Coronary artery (tissue), 2 donors: Measurements from ENCODE around the gene PTPRQ.
"Not testable (repeated sequence)": the region's sequence is repeated elsewhere in the genome, so short reads cannot be mapped to it uniquely, and the experiment has no call there.

Experiments used
- DNase-seq: peaks from one replicate; pipeline ENCODE4 v3.0.0-alpha.2; 2017; ENCODE audit warnings: low spot score
- H3K27ac ChIP-seq, 2 donors: fragments of 200-600 bp; sonication (generic); one replicate each; pipeline ENCODE4 v1.5.1; 2016 to 2019
- H3K4me3 ChIP-seq: fragments of 200-600 bp; sonication (generic); 2 replicates; pipeline ENCODE4 v1.5.1; 2016; ENCODE audit warnings: mild to moderate bottlenecking, moderate library complexity
- CTCF ChIP-seq: fragments of 200-600 bp; sonication (generic); IDR thresholded peaks from one replicate; pipeline ENCODE4 v1.5.1; 2019; ENCODE audit warnings: antibody characterized with exemption

The PTPRQ gene

GRCh38 chr12:80470403-80470802, 26.4 kb downstream of the PTPRQ start:
- Histone ChIP-seq H3K4me3 (no peak overlapping the region), H3K27ac (no peak overlapping the region)
- no peak for TF ChIP-seq CTCF
- no peak for DNase-seq

GRCh38 chr12:80472236-80472635, 28.2 kb downstream of the PTPRQ start:
- DNase-seq, result no peak
- TF ChIP-seq CTCF, result no peak

GRCh38 chr12:80472911-80473500, 29.0 kb downstream of the PTPRQ start:
- DNase-seq, result no peak
- TF ChIP-seq CTCF, result peak; percentile 47
- H3K4me3 ChIP-seq, result no peak overlapping the region
- H3K27ac ChIP-seq, result no peak overlapping the region

More at GRCh38 chr12:80472236-80472635, 28.2 kb downstream of the PTPRQ start:
- no peak overlapping the region for H3K27ac ChIP-seq
- no peak overlapping the region for H3K4me3 ChIP-seq

- not testable (repeated sequence) for H3K4me3 ChIP-seq
Measured at GRCh38 chr12:80477521-80478145, 33.6 kb downstream of the PTPRQ start.

GRCh38 chr12:80484746-80485145, 40.7 kb downstream of the PTPRQ start:
- TF ChIP-seq CTCF, result no peak
- Histone ChIP-seq H3K27ac (no peak overlapping the region), H3K4me3 (no peak overlapping the region)
- DNase-seq, result no peak

More at GRCh38 chr12:80477521-80478145, 33.6 kb downstream of the PTPRQ start:
- not testable (repeated sequence) for DNase-seq, H3K27ac ChIP-seq

- no peak overlapping the region for H3K4me3 ChIP-seq
- TF ChIP-seq CTCF, result no peak
- no peak for DNase-seq
- no peak overlapping the region for H3K27ac ChIP-seq
Measured at GRCh38 chr12:80485222-80485987, 41.4 kb downstream of the PTPRQ start.

- no peak for TF ChIP-seq CTCF
- DNase-seq, result no peak
- Histone ChIP-seq H3K4me3 (no peak overlapping the region), H3K27ac (no peak overlapping the region)
Measured at GRCh38 chr12:80490329-80490728, 46.3 kb downstream of the PTPRQ start.
